GM18505 (cell line): ENCODE results near the gene ASB1.

Source experiments
- ATAC-seq: cut with Tn5 transposase; IDR thresholded peaks from one replicate; pipeline ENCODE4 v1.9.1; 2021; ENCODE audit not compliant: unreplicated experiment
- POLR2A ChIP-seq: IDR thresholded peaks from 4 replicates; pipeline ENCODE4 v1.6.1; 2011; ENCODE audit warnings: borderline replicate concordance; ENCODE audit not compliant: insufficient read depth, insufficient read length; ENCODE audit errors: extremely low read depth

Gene ASB1

DNA sequence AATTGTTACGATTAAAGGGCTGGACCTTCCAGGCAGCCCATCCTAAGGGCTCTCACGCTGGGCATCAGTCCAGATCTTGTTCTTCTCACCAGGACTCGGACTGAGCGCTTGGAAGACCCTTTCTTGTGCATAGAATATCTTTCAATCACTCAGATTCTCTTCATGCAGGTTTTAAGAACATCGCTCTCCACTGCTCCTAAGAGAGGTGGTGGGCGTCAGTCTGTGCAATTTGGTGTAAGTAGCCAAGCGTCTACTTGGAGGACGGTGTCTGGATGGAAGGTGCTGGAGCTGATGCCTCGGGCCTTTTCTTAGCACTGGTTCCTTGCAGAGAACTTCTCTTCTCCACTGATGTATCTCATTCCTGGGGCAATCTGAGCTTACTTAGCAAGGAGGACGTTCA lies 68.7 kb downstream of the ASB1 start:
- no peak for ATAC-seq
- no peak for TF ChIP-seq POLR2A

DNA sequence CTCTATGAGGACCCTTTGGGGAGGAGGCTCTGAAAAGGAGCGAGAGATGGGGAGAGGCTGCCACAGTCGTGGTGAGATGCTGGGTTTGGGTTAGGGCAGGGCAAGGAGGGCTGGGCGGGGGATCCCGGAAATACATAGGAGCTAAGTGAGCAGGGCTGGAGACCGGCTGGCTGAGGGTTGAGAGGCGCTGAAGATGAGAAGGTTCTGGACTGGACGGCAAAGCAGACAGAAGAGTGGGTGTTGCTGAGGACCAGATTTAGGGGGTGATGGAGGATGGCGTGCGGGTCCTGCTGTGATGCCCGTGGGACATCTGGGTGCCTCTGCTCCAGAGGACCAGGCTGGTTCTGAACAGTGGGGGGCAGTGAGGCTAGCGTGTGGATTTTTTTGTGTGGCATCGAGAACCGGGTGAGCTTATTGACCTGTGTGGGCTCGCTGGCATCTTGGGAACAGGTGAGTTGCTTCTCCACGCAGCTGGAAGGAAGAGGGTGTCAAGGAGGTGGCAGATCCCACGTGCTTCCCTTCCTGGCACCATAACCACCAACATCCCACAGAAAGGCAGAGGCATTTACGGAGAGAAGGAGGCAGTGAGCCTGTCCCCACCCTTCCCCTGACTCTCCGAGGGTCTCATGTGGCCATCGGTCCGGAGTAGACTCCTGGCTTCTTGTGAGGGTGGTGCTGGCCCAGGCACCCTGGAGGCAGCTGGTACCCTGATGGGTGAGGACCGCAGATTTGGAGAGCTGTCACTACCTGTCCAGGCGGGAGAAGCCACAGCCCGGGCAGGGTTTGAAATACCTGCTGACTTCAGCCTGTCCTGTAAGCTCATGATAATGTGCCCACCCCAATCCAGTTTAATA lies 70.3 kb downstream of the ASB1 start:
- ATAC-seq = no peak
- no peak for TF ChIP-seq POLR2A

DNA sequence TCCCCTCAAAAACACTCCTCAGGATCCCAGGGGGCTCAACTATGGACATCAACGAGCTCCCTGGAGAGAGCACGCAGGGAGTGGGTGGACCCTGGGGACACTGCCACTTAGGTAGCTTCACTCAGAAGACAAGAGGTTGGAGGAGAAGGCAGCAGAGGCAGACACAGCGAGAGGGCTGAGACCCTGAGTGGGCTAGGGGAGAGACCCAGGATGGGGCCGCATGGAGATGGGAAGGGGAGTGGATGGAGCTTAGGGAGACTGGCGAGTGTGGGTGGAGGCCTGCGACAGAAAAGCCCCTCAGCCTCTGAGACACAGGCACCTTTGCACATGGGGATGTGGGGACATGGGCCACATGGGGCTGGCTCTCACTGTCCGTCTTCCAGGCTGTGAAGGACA lies 70.9 kb downstream of the ASB1 start:
- TF ChIP-seq POLR2A = no peak
- ATAC-seq = no peak

DNA sequence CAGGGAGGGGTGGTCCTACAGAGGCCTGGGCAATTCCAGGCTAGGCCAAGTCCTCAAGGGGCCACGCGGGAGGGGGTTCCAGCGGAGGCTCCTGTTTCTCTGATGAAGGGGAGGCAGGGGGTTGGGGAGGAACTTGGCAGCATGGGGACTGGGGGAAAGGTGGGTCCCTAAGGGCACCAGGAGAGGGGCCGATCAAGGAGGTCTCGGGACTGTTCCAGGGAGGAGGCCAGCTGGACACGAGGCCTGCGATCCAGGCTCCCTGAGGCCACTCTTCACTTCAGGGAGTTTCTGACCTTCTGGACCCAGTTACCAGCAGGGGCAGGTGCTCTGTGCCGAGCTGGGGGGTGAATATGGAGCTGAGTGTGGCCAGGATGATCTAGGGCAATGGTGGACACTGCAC lies 71.5 kb downstream of the ASB1 start:
- ATAC-seq = no peak
- no peak for TF ChIP-seq POLR2A

DNA sequence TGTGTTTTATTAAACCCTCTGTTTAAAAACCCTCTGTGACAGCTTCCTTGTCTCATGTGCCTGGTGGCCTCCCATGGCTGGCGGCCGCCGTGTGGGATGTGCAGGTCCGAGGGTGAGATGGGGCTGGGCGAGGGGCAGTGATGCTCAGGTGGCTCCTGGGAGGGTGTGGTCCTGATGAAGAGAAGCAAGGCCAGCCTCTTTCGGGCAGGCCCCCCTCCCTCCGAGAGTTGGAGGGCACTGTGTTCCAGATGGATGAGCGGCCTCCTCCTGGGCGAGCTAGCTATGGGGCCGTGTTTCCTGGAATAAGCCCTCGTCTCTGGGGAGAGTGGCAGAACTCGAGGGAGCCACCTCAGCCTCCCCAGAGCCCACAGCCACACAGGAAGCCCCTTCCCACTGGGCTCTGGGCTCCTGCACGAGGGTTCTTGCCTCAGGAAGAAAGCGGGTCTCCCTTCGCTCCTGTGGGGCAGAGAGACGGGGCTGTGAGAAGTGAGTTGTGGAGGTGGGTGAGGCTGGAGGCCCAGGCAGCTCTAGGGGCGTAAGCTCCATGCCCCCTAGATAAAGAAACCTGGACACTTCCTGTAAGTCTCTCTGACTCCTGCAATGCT lies 72.1 kb downstream of the ASB1 start:
- no peak for TF ChIP-seq POLR2A
- no peak for ATAC-seq

DNA sequence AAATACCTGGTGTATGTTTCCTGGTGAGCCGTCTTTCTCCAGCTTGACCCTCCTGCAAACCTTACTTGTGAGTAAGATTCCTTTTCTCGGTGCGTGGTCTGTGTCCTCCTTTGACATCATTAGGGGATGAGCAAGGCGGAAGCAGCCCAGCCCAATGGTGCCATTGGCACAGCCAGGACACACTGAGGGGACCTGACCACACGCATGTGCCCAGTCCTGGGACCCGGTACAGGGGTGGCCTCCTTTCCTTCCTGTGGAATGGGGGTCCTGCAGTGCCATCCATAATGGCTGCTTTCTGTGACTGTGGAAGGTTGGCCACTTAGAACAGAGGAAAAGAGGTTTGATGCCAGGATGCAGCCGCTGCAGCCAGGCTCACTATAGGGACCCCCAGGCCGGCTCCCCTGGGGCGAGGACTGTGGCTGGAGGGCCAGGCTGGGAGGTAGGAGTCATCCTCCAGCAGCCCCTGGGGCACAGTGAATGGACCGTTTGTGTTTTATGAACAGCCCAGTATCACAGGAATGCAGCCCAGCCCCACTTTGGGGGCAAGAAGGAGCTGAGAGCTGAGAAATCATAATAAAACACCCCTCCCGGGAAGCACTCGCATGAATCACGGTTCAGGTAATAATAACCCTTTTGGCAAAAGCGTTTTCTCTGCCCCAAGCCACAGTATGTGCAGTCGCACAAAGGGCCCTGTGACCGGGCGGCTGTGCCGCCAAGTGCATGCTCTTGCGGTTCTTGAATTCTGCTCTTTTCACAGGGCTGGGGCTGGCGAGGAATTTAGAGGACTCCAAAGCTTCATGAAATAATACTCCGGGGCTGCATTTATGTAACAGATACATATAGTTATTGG lies 73.2 kb downstream of the ASB1 start:
- TF ChIP-seq POLR2A = no peak
- ATAC-seq = no peak

DNA sequence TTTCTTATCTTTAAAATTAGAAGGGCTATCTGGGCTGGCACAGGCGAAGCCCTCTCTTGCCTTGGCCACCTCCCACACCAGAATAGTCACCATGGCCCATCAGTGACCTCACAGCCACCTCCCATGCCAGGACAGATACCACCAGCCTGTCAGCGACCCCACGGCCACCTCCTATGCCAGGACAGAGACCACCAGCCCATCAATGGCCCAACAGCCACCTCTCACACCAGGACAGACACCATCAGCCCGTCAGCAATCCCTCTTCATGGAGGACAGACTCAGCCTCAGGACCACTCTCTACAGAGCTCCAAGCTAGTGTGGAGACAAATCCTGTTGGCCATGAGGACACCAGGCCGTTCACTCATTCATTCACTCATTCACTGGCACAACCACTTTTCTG lies 74.6 kb downstream of the ASB1 start:
- ATAC-seq = no peak

More for the DNA sequence above, 74.6 kb downstream of the ASB1 start:
- no peak for TF ChIP-seq POLR2A
